HG02678 (cell line): Measurements from ENCODE around the gene CD99L2.
"Not testable (repeated sequence)": the region's sequence is repeated elsewhere in the genome, so short reads cannot be mapped to it uniquely, and the experiment has no call there.

Experiments
- ATAC-seq: cut with Tn5 transposase; IDR thresholded peaks from one replicate; pipeline ENCODE4 v1.9.1; 2021; ENCODE audit warnings: mild to moderate bottlenecking, moderate library complexity; ENCODE audit not compliant: unreplicated experiment

The CD99L2 gene

GRCh38 chrX:150857453-150857852 is 41.0 kb downstream of the CD99L2 start:
- no peak for ATAC-seq

- no peak for ATAC-seq
Observed at GRCh38 chrX:150856785-150857184, 41.7 kb downstream of the CD99L2 start.

DNA sequence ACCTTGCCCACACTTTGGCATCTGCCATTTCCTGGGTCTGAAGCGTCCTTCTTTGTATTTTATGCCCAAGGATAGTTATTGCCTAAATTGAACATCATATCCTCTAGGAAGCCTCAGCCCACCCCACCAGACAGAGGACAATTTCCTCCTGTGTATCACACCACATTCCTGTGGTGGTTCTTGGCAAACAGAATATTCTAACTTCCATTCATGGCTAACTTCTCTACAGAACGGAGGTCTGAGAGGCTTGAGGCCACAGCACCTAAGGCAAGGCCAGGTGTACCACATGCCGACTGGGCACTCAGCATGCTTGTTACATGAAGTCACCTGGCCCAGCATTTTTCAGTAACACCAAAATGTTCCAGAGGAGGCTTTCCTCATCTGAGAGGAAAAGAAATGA is 42.4 kb downstream of the CD99L2 start:
- ATAC-seq = no peak

DNA sequence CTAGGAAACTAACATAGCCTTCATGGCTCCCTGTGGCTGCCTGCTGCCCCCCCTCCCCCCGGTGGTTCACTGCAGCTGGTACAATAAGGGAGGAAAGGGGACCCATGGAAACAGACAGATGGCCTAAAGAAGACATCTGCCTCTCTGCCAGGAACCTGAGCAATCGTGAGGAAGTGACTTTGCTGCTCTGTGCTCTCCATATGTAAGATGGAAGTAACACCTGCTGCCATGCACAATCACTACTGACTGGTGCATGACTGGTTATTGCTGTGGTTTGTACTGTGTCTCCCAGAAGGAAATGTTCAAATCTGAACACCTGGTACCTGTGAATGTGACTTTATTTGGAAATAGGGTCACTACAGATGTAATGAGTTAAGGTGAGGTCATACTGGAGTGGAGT is 43.6 kb downstream of the CD99L2 start:
- no peak for ATAC-seq

GRCh38 chrX:150849996-150850720 is 48.3 kb downstream of the CD99L2 start:
- no peak for ATAC-seq

DNA sequence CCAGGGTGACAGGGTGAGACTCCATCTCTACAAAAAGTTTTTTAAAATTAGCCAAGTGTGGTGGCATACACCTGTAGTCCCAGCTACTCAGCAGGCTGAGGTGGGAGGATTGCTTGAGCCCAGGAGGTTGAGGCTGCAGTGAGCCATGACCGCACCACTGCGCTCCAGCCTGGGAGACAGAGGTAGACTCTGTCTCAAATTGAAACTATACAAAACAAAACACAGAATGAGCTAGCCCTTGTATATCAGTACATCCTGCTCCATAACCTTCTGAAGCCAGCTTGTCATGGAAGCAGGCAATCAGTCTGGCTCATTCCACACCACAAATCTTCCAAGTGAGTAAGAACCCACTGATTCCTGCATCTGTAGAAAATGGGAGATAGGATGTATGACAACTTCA is 49.0 kb downstream of the CD99L2 start:
- no peak for ATAC-seq

DNA sequence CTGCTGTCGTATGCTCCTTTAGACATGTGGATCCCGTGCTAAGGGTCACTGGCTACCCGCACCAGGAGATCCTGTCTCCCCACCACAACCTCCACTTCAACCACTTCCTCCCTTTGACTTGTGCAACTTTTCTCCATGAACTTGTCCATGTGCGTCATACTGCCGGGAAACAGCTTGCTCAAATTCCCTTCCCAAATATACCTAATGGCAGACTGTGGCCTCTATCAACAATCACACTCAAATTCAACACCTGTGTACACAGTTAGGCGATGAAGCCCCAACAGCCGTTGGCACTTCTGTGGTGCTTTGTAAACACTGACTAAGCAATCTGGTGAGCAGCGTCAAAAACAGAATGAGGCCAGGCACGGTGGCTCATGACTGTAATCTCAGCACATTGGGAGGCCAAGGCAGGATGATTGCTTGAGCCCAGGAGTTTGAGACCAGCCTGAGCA is 49.5 kb downstream of the CD99L2 start:
- ATAC-seq = no peak

- ATAC-seq = no peak
Observed at GRCh38 chrX:150847088-150847487, 51.4 kb downstream of the CD99L2 start.

DNA sequence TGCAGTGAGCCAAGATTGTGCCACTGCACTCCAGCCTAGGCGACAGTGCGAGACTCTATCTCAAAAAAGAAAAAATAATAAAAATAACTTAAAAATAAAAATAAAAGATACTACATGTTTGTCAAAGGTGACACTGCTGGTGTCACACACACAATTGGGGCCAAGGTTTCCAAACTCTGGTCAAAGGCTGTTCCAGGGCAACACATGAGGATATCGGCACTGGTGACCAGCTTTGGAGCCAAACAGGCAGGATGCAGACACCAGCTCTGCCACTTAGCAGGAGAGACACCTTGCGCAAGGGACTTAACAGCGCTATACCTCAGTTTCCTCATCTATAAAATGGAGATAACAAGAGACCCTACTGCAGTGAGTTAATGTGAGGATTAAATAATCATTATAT is 52.3 kb downstream of the CD99L2 start:
- ATAC-seq = no peak

DNA sequence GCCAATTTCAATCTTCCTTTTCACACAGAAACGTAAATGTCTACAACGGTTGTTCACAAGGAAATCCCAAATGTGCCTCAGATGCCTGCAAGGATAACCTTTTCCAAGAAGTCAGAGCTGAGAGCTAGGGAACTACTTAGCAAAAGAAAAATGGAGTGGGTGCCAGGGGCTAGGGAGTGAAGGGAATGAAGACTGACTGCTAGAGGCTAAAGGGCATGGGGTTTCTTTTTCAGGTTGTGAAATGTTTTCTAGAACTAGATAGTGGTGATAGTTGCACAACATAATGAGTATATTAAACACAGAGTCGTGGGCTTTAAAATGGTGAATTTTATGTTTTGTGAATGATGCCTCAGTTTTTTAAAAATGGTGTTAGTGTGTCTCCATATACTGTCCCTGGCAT is 53.4 kb downstream of the CD99L2 start:
- no peak for ATAC-seq

GRCh38 chrX:150844016-150844415 is 54.5 kb downstream of the CD99L2 start:
- ATAC-seq = no peak

DNA sequence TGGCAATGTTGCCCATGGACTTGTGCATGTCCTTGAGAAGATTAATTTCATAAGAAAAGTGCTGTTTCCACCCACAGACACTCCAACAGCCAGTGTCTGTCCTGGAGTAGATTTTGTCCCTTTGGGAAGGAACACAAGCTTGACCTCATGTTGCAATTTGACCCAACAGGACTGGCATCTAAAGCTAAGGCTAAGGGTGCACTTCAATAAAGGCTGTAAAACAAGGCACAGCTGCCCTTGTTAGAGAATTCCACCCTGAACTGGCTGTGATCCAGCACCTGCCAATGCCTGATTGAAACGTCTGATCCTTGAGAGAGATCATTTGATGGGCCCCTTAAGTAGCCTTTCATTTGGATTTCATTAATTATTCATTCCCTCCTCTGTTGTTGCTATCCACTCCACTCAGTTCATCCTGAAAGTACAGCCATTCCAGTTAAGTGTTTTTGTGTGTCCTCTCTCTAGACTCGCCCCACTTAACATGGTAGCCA is 56.2 kb downstream of the CD99L2 start:
- no peak for ATAC-seq

DNA sequence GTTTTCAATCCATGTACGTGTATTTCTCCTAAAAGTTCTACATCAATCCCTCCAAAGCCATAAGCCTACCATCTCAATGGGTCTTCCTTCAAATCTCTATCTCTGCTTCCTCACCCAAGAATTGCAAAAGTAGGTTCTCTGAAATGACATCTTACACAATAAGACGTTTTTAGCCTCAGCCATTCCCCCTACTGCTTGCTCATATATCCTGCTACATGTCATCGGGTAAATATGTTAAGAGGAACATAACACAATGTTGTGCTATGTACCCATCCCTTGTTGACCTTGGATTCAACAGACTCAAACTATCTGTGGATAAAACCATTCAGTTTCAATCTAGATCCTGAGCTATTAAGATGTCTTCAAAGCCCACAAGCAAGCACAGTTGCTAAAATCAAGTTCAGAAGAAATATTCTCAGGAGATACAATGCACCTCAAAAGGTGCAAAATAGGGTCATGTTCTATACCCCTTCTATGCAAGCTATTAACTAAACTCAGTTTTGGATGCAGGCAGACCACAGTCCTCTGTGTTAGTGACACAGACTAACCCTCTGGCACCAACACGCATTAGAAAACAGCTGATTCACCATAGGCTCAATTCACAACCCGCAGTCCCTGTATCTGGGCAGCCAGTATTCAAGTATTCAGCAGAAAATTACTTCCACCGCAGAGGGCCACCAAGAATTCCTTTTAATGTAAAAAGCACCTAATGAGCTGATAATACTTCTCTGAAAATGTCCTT is 56.8 kb downstream of the CD99L2 start:
- no peak for ATAC-seq

GRCh38 chrX:150837845-150838244 is 60.6 kb downstream of the CD99L2 start:
- ATAC-seq = no peak

- ATAC-seq = no peak
Observed at GRCh38 chrX:150834695-150835094, 63.8 kb downstream of the CD99L2 start.

GRCh38 chrX:150833454-150834056 is 64.9 kb downstream of the CD99L2 start:
- no peak for ATAC-seq

DNA sequence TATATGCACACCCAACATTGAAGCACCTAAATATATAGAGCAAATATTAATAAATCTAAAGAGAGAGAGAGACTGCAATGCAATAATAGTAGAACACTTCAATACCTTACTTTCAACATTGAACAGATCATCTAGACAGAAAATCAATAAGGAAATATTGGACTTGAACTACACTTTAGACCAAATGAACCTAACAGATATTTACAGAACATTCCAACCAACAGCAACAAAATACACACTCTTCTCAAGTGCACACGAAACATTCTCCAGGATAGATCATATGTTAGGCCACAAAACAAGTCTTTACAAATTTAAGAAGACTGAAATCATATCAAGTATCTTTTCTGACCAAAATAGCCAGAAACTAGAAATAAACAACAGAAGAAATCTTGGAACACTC is 66.6 kb downstream of the CD99L2 start:
- no peak for ATAC-seq

- ATAC-seq = no peak
Observed at GRCh38 chrX:150828785-150829184, 69.7 kb downstream of the CD99L2 start.

- ATAC-seq = not testable (repeated sequence)
Observed at GRCh38 chrX:150824352-150824751, 74.1 kb downstream of the CD99L2 start.

DNA sequence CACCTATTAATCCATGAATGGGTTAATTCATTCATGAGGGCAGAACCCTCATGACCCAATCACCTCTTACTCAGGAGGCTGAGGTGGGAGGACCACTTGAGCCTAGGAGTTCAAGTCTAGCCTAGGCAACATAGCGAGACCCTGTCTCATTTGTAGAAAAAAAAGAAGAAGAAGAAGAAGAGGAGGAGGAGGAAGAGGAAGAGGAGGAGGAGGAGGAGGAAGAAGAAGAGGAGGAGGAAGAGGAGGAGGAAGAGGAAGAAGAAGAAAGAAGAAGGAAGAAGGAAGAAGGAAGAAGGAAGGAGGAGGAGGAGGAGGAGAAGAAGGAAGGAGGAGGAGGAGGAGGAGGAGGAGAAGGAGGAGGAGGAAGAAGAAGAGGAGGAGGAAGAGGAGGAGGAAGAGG is 74.6 kb downstream of the CD99L2 start:
- ATAC-seq = not testable (repeated sequence)

DNA sequence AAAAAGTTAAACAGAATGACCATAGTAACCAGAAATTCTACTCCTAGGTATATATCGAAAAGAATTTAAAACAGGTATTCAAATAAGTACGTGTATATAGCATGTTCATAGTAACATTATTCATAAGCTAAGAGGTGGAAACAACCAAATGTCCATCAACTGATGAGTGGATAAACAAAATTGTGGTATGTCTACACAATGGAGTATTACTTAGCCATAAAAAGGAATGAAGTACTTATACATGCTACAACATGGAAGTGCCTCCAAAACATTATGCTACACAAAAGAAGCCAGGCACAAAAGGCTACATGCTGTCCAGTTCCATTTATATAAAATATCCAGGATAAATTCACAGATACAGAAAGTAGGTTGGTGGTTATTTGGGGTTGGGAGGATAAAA is 76.5 kb downstream of the CD99L2 start:
- no peak for ATAC-seq

DNA sequence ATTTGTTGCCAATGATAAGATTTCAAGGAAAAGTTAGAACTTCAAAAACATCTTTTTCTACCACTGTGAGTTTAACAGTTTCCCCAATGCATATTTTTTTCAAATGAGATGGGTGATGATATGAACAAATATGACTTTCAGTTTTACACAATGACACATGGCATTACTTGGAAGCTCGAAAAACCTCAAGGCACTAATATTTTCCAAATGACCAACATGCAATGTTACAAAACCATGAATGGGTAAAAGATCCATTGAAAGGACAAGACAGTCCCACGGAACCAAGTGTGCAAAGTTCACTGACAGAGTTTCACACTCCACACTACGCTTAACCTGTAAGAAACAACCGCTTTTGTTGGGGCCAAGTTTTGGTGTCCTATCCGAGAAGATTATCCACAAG is 84.5 kb downstream of the CD99L2 start:
- ATAC-seq = no peak
